AG04449 (cell line): ENCODE results near the gene IL15RA.

Experiments used
- CTCF ChIA-PET: fragments of 350-600 bp; formaldehyde crosslinking; extraction: SDS; loops from one replicate; lab custom pipeline; 2021; ENCODE audit warnings: antibody characterized with exemption; lab: Yijun Ruan, JAX
- POLR2A ChIA-PET: fragments of 400-600, 350-600 bp; formaldehyde crosslinking; extraction: SDS; loops from one replicate; lab custom pipeline; 2020; ENCODE audit warnings: antibody characterized with exemption, inconsistent platforms; lab: Yijun Ruan, JAX
- DNase-seq: peaks from one replicate; pipeline ENCODE4 v3.0.0-alpha.2; 2010; ENCODE audit warnings: low read depth, low spot score
- H3K4me3 ChIP-seq: 2 replicates; pipeline ENCODE4 v1.5.1; 2011; ENCODE audit warnings: low read depth, mild to moderate bottlenecking, control low read depth, low read length
- CTCF ChIP-seq: IDR thresholded peaks from one replicate; pipeline ENCODE4 v1.5.1; 2011; ENCODE audit warnings: mild to moderate bottlenecking, moderate library complexity, low read length, control low read depth, inconsistent platforms; ENCODE audit not compliant: insufficient read depth; ENCODE audit errors: missing control alignments

IL15RA gene

GRCh38 chr10:5903563-5903962 lies 73.8 kb downstream of the IL15RA start:
- no peak for TF ChIP-seq CTCF
- ChIA-PET CTCF (interaction anchor here (1.2 kb wide), 1 partner anchor 10 kb away, joined by 3 read pairs; no protein-coding TSS in a partner anchor), POLR2A (interaction anchor here (1.1 kb wide), 1 partner anchor 14 kb away, joined by 3 read pairs; the partner anchor contains the start of genes ANKRD16 and FBH1)
- H3K4me3 ChIP-seq, result no peak overlapping the region
- DNase-seq, result no peak

- CTCF ChIA-PET, result interaction anchor here (1.2 kb wide), 1 partner anchor 9 kb away, joined by 3 read pairs; no protein-coding TSS in a partner anchor
- no peak overlapping the region for H3K4me3 ChIP-seq
- DNase-seq, result no peak
- TF ChIP-seq CTCF, result no peak
- POLR2A ChIA-PET, result no interaction called here
Measured at GRCh38 chr10:5902511-5903274, 74.7 kb downstream of the IL15RA start.
